Right lobe of liver (tissue), 6 donors: Measurements from ENCODE around the gene FGFR2. TPM values are rescaled to one million over a fixed set of nuclear protein-coding genes. Genes with fewer than 3 reads are reported as not detected.

Source experiments
- ATAC-seq, 4 donors: fragments of 200-7000 bp; cut with Tn5 transposase; one replicate each; pipeline ENCODE4 v1.9.1; 2020; ENCODE audit warnings: mild to moderate bottlenecking in 4 of 4, moderate library complexity in 4 of 4
- DNase-seq, 3 donors: peaks; one replicate each; pipeline ENCODE4 v3.0.0-alpha.2; 2020
- H3K27ac ChIP-seq, 3 donors: fragments of 200-600 bp; one replicate each; pipeline ENCODE4 v1.8.0; 2022
- H3K27me3 ChIP-seq, 2 donors: fragments of 200-600 bp; one replicate each; pipeline ENCODE4 v1.8.0; 2022
- H3K36me3 ChIP-seq, 4 donors: fragments of 200-600 bp; sonication (generic) in 1 of 4; one replicate each; pipeline versions ENCODE4 v1.5.1 to v1.8.0; 2017 to 2022; ENCODE audit warnings: control low read depth in 1 of 4
- H3K4me1 ChIP-seq, 4 donors: fragments of 200-600 bp; sonication (generic) in 1 of 4; one replicate each; pipeline versions ENCODE4 v1.5.1 to v1.8.0; 2017 to 2022; ENCODE audit warnings: control low read depth in 1 of 4
- H3K4me3 ChIP-seq, 3 donors: fragments of 200-600 bp; one replicate each; pipeline ENCODE4 v1.8.0; 2022
- H3K9me3 ChIP-seq, 4 donors: fragments of 200-600 bp; sonication (generic) in 1 of 4; one replicate each; pipeline versions ENCODE4 v1.5.1 to v1.8.0; 2017 to 2022; ENCODE audit warnings: control low read depth in 1 of 4
- POLR2A ChIP-seq: fragments of 450-650 bp; IDR thresholded peaks from one replicate; pipeline ENCODE4 v1.6.1; 2017; ENCODE audit warnings: antibody characterized with exemption, mild to moderate bottlenecking
- WGBS: methylation state at CpG from one replicate; pipeline ENCODE4 v1.1.6; 2018; ENCODE audit warnings: low coverage, low lambda C conversion rate; ENCODE audit not compliant: insufficient coverage; ENCODE audit errors: missing lambda C conversion rate; 5-methylcytosine and 5-hydroxymethylcytosine counted together
- intact Hi-C, 2 donors: fragments of 100-400 bp; cut with DNase I; formaldehyde crosslinking; loops; one replicate each; pipeline versions ENCODE4 v1.11.2 to v1.14.1; 2022
- total RNA-seq, 6 experiments: library from RNA; depleted of rRNA in 2 of 6; stranded (reverse); fragments of >200 nt in 2 of 6; fragmentation: NEBNext Ultra II Directional in 3 of 6; extraction: Animal tissue kit (Norgen Biotek cat#: 25700) in 3 of 6; gene quantifications; one replicate each; pipeline versions ENCODE4 v1.1.0 to v1.2.4, GENCODE V29; 2016 to 2023
- TF ChIP-seq, protein P1 (sequence below), 4 donors: fragments of 200-600 bp in 3 of 4; fragments of 450-650 bp in 1 of 4; IDR thresholded peaks; one replicate each; pipeline versions ENCODE4 v1.5.1 to v1.8.0; 2016 to 2022; ENCODE audit warnings: antibody characterized with exemption in 4 of 4, mild to moderate bottlenecking in 2 of 4
- donor health status: DM: no; HTN: yes; CAD: no.
- donor health status: DM: no; HTN: no; CAD: no.
- donor health status: DM: no; HTN: no; CAD: no.
- donor health status: DM: no; HTN: yes; CAD: no.
- donor health status: DM: no; HTN: yes; CAD: no.

FGFR2 gene
- total RNA-seq, 6 experiments from 2014 or later, result 14.4 to 33.7 (median 23.0) TPM

- no peak for DNase-seq
- Histone ChIP-seq H3K27me3 (no peaks in the 10 kb centered on the region), H3K4me1 (peaks cover 0 to 4% (median 0%) of the 10 kb centered on the region in 4 donors), H3K9me3 (no peaks in the 10 kb centered on the region), H3K4me3 (no peak overlapping the region), H3K27ac (no peak overlapping the region), H3K36me3 (no peaks in the 10 kb centered on the region)
- TF ChIP-seq, protein P1, sequence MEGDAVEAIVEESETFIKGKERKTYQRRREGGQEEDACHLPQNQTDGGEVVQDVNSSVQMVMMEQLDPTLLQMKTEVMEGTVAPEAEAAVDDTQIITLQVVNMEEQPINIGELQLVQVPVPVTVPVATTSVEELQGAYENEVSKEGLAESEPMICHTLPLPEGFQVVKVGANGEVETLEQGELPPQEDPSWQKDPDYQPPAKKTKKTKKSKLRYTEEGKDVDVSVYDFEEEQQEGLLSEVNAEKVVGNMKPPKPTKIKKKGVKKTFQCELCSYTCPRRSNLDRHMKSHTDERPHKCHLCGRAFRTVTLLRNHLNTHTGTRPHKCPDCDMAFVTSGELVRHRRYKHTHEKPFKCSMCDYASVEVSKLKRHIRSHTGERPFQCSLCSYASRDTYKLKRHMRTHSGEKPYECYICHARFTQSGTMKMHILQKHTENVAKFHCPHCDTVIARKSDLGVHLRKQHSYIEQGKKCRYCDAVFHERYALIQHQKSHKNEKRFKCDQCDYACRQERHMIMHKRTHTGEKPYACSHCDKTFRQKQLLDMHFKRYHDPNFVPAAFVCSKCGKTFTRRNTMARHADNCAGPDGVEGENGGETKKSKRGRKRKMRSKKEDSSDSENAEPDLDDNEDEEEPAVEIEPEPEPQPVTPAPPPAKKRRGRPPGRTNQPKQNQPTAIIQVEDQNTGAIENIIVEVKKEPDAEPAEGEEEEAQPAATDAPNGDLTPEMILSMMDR (IDR thresholded peaks at IDR 0.05), result no peak
- TF ChIP-seq POLR2A, result no peak
- no peak for ATAC-seq
- intact Hi-C loops, result no loop called here
- 60% methylated on average over 14 of the region's 14 CpGs for WGBS
Measured at GRCh38 chr10:121572859-121573537, 25.2 kb downstream of the FGFR2 start.

- peak in 1 of 4 donors; percentile 20 for ATAC-seq
- intact Hi-C loops, result no loop called here
- TF ChIP-seq POLR2A, result no peak
- TF ChIP-seq, protein P1 (IDR thresholded peaks at IDR 0.05), result no peak
- WGBS, result 88% methylated on average over 2 of the region's 5 CpGs
- Histone ChIP-seq H3K4me1 (peaks cover 0 to 7% (median 0%) of the 10 kb centered on the region in 4 donors), H3K27me3 (no peaks in the 10 kb centered on the region), H3K4me3 (no peak overlapping the region), H3K9me3 (no peaks in the 10 kb centered on the region), H3K27ac (no peak overlapping the region), H3K36me3 (no peaks in the 10 kb centered on the region)
- no peak for DNase-seq
Measured at GRCh38 chr10:121570315-121570714, 27.9 kb downstream of the FGFR2 start.

- H3K36me3 ChIP-seq, result no peaks in the 10 kb centered on the region
- DNase-seq (no peak), ATAC-seq (no peak)
- intact Hi-C loops, result no loop called here
- 78% methylated on average over 2 of the region's 2 CpGs for WGBS
- H3K27me3 ChIP-seq, result no peaks in the 10 kb centered on the region
- H3K4me3 ChIP-seq, result no peak overlapping the region
- no peak for TF ChIP-seq POLR2A
- TF ChIP-seq, protein P1 (IDR thresholded peaks at IDR 0.05), result no peak
- H3K9me3 ChIP-seq, result no peaks in the 10 kb centered on the region
- H3K27ac ChIP-seq, result no peak overlapping the region
- peaks cover 0 to 7% (median 0%) of the 10 kb centered on the region in 4 donors for H3K4me1 ChIP-seq
Measured at GRCh38 chr10:121568275-121568674, 30.0 kb downstream of the FGFR2 start.

GRCh38 chr10:121567569-121567968 lies 30.7 kb downstream of the FGFR2 start:
- WGBS, result 22% methylated on average over 8 of the region's 8 CpGs
- intact Hi-C loops, result no loop called here
- no peaks in the 10 kb centered on the region for H3K27me3 ChIP-seq
- no peak for TF ChIP-seq POLR2A
- TF ChIP-seq, protein P1 (IDR thresholded peaks at IDR 0.05), result no peak
- ATAC-seq, result peak in 3 of 4 donors; percentile 44 to 72 (median 67)
- no peak overlapping the region for H3K4me3 ChIP-seq
- no peaks in the 10 kb centered on the region for H3K36me3 ChIP-seq
- DNase-seq, result no peak
- no peaks in the 10 kb centered on the region for H3K9me3 ChIP-seq
- H3K27ac ChIP-seq, result no peak overlapping the region
- H3K4me1 ChIP-seq, result peaks cover 0 to 7% (median 0%) of the 10 kb centered on the region in 4 donors
